NCI-H1694 treated with DMSO at 0.1 percent for 48 hours (cell line): Measurements from ENCODE around the gene PSG4.
"Not testable (repeated sequence)": the region's sequence is repeated elsewhere in the genome, so short reads cannot be mapped to it uniquely, and the experiment has no call there.

ENCODE experiments used
- DNase-seq: peaks from one replicate; lab custom pipeline; 2025; lab: John Stamatoyannopoulos, UW

PSG4 gene

GRCh38 chr19:43198686-43199419, 6.6 kb downstream of the PSG4 start:
- not testable (repeated sequence) for DNase-seq

GRCh38 chr19:43197666-43198397, 7.6 kb downstream of the PSG4 start:
- DNase-seq = not testable (repeated sequence)

GRCh38 chr19:43194397-43194796, 11.0 kb downstream of the PSG4 start:
- DNase-seq = not testable (repeated sequence)

GRCh38 chr19:43192381-43193155, 12.9 kb downstream of the PSG4 start:
- DNase-seq = not testable (repeated sequence)

- DNase-seq = not testable (repeated sequence)
These were observed 17.3 kb downstream of the PSG4 start for GRCh38 chr19:43188092-43188491.

- not testable (repeated sequence) for DNase-seq
These were observed 19.0 kb downstream of the PSG4 start, which contains the start of gene PSG5 for GRCh38 chr19:43186311-43186935. Gene PSG5, minus strand, starts transcription at chr19:43186536. Its CDS starts 131 bp downstream, at chr19:43186405.

GRCh38 chr19:43181869-43182771, 23.3 kb downstream of the PSG4 start:
- not testable (repeated sequence) for DNase-seq

- DNase-seq = not testable (repeated sequence)
These were observed 25.8 kb downstream of the PSG4 start for GRCh38 chr19:43179569-43180147.

- not testable (repeated sequence) for DNase-seq
These were observed 26.9 kb downstream of the PSG4 start for GRCh38 chr19:43178577-43178976.

GRCh38 chr19:43165906-43166305, 39.5 kb downstream of the PSG4 start:
- not testable (repeated sequence) for DNase-seq

GRCh38 chr19:43163135-43163534, 42.3 kb downstream of the PSG4 start:
- not testable (repeated sequence) for DNase-seq

- not testable (repeated sequence) for DNase-seq
These were observed 43.2 kb downstream of the PSG4 start for GRCh38 chr19:43162261-43162660.

- DNase-seq = no peak
These were observed 53.2 kb downstream of the PSG4 start for GRCh38 chr19:43152214-43152613.

- DNase-seq = not testable (repeated sequence)
These were observed 55.6 kb downstream of the PSG4 start for GRCh38 chr19:43149788-43150187.

- DNase-seq = no peak
These were observed 57.2 kb downstream of the PSG4 start for GRCh38 chr19:43148233-43148632.
